Breast epithelium (tissue), 3 donors: ENCODE results near the gene HUS1B.

ENCODE experiments used
- CTCF ChIP-seq, 3 donors: fragments of 450-650 bp; IDR thresholded peaks; one replicate each; pipeline ENCODE4 v1.5.1; 2016 to 2017; ENCODE audit warnings: antibody characterized with exemption in 3 of 3, mild to moderate bottlenecking in 3 of 3, moderate library complexity in 3 of 3
- POLR2A ChIP-seq: fragments of 450-650 bp; IDR thresholded peaks from one replicate; pipeline ENCODE4 v1.6.1; 2016; ENCODE audit warnings: antibody characterized with exemption, mild to moderate bottlenecking, moderate library complexity
- POLR2AphosphoS5 ChIP-seq, 3 donors: sonication (generic); formaldehyde crosslinking; IDR thresholded peaks; one replicate each; pipeline ENCODE4 v1.6.1; 2017; ENCODE audit warnings: antibody characterized with exemption in 3 of 3

DNA sequence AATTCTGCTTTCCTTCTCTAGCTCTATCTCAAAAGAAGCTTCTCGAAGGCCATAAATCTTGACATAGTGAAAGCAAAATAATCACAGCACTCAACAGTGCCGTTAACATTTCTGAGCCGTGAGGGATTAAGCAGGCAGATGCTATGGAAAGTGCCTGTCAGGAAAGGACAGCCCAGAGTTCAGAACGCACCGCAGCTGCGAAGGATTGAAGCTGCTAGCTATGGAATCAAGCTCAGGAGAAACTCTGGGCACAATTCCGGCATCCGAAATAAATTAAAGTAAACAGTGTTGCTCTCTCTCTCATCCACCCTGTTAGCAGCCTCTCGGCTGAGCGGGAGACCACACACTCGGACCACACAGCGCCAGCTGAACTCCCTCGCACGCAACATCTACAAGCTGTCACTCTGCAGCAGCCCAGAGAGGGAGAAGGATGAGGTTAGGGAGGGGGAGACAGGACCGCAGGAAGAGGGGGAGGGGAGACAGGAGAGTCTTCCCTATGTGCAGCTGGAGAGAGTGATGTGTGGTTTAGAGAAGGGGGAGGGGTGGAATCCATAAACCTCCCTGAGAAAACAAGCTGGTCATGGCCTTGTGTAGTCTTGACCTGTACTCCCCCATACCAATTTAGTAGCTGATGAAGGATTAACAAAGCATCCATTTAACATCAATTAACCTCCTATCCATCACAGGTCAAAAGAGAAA lies 27.0 kb upstream of the HUS1B start:
- no peak for TF ChIP-seq CTCF (IDR thresholded peaks at IDR 0.05)
- TF ChIP-seq POLR2A, result no peak
- TF ChIP-seq POLR2AphosphoS5 (IDR thresholded peaks at IDR 0.05), result no peak
